ENCODE results near the gene CUEDC1.

- TF ChIP-seq TAF1 (IDR thresholded peaks at IDR 0.05; ENCODE audit: control insufficient read depth, extremely low read depth, insufficient read depth, low read length, severe bottlenecking) (no peak), SP2 (IDR thresholded peaks at IDR 0.05; ENCODE audit: extremely low read depth, low read depth, low read length, poor library complexity, severe bottlenecking) (no peak), ARHGAP35 (IDR thresholded peaks at IDR 0.05; ENCODE audit: partially characterized antibody) (no peak), ELF4 (CRISPR knock-in tag; IDR thresholded peaks at IDR 0.05) (no peak), FOXA1 (IDR thresholded peaks at IDR 0.05; ENCODE audit: borderline replicate concordance) (no peak), RAD21 (CRISPR knock-in tag; conservative IDR thresholded peaks at IDR 0.05 in 1 of 2, IDR thresholded peaks at IDR 0.05 in 1 of 2) (no peak), SAFB2 (IDR thresholded peaks at IDR 0.05; ENCODE audit: borderline replicate concordance, low read depth, low read length, severe bottlenecking) (no peak), ZNF41 (CRISPR knock-in tag; conservative IDR thresholded peaks at IDR 0.05) (no peak), HOMEZ (CRISPR knock-in tag; IDR thresholded peaks at IDR 0.05) (no peak)
- TF ChIP-seq, protein P1, sequence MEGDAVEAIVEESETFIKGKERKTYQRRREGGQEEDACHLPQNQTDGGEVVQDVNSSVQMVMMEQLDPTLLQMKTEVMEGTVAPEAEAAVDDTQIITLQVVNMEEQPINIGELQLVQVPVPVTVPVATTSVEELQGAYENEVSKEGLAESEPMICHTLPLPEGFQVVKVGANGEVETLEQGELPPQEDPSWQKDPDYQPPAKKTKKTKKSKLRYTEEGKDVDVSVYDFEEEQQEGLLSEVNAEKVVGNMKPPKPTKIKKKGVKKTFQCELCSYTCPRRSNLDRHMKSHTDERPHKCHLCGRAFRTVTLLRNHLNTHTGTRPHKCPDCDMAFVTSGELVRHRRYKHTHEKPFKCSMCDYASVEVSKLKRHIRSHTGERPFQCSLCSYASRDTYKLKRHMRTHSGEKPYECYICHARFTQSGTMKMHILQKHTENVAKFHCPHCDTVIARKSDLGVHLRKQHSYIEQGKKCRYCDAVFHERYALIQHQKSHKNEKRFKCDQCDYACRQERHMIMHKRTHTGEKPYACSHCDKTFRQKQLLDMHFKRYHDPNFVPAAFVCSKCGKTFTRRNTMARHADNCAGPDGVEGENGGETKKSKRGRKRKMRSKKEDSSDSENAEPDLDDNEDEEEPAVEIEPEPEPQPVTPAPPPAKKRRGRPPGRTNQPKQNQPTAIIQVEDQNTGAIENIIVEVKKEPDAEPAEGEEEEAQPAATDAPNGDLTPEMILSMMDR (IDR thresholded peaks at IDR 0.05 in 2 of 3, conservative IDR thresholded peaks at IDR 0.05 in 1 of 3; ENCODE audit: insufficient read depth in 2 of 3, low read depth in 1 of 3, low read length in 3 of 3): no peak
- TF ChIP-seq, protein P2, sequence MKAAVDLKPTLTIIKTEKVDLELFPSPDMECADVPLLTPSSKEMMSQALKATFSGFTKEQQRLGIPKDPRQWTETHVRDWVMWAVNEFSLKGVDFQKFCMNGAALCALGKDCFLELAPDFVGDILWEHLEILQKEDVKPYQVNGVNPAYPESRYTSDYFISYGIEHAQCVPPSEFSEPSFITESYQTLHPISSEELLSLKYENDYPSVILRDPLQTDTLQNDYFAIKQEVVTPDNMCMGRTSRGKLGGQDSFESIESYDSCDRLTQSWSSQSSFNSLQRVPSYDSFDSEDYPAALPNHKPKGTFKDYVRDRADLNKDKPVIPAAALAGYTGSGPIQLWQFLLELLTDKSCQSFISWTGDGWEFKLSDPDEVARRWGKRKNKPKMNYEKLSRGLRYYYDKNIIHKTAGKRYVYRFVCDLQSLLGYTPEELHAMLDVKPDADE (conservative IDR thresholded peaks at IDR 0.05; ENCODE audit: control insufficient read depth, low read depth, low read length): no peak
- TF ChIP-seq, protein P3, sequence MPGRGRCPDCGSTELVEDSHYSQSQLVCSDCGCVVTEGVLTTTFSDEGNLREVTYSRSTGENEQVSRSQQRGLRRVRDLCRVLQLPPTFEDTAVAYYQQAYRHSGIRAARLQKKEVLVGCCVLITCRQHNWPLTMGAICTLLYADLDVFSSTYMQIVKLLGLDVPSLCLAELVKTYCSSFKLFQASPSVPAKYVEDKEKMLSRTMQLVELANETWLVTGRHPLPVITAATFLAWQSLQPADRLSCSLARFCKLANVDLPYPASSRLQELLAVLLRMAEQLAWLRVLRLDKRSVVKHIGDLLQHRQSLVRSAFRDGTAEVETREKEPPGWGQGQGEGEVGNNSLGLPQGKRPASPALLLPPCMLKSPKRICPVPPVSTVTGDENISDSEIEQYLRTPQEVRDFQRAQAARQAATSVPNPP (IDR thresholded peaks at IDR 0.05; ENCODE audit: borderline replicate concordance, insufficient read depth, insufficient read length): no peak
- TF ChIP-seq, protein P4, sequence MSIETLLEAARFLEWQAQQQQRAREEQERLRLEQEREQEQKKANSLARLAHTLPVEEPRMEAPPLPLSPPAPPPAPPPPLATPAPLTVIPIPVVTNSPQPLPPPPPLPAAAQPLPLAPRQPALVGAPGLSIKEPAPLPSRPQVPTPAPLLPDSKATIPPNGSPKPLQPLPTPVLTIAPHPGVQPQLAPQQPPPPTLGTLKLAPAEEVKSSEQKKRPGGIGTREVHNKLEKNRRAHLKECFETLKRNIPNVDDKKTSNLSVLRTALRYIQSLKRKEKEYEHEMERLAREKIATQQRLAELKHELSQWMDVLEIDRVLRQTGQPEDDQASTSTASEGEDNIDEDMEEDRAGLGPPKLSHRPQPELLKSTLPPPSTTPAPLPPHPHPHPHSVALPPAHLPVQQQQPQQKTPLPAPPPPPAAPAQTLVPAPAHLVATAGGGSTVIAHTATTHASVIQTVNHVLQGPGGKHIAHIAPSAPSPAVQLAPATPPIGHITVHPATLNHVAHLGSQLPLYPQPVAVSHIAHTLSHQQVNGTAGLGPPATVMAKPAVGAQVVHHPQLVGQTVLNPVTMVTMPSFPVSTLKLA (conservative IDR thresholded peaks at IDR 0.05): no peak
Measured at GRCh38 chr17:57877803-57878377, 77.3 kb downstream of the CUEDC1 start.
